CD4-positive, alpha-beta T cell treated with Interleukin-15 for 1 hour (primary cell): ENCODE results near the gene CCDC187.
"Not testable (repeated sequence)": the region's sequence is repeated elsewhere in the genome, so short reads cannot be mapped to it uniquely, and the experiment has no call there.

Experiments
- DNase-seq: peaks from one replicate; pipeline ENCODE4 v3.0.0-alpha.2; 2020

CCDC187 gene

GRCh38 chr9:136326761-136327303 lies 22.9 kb upstream of the CCDC187 start:
- DNase-seq, result no peak

DNA sequence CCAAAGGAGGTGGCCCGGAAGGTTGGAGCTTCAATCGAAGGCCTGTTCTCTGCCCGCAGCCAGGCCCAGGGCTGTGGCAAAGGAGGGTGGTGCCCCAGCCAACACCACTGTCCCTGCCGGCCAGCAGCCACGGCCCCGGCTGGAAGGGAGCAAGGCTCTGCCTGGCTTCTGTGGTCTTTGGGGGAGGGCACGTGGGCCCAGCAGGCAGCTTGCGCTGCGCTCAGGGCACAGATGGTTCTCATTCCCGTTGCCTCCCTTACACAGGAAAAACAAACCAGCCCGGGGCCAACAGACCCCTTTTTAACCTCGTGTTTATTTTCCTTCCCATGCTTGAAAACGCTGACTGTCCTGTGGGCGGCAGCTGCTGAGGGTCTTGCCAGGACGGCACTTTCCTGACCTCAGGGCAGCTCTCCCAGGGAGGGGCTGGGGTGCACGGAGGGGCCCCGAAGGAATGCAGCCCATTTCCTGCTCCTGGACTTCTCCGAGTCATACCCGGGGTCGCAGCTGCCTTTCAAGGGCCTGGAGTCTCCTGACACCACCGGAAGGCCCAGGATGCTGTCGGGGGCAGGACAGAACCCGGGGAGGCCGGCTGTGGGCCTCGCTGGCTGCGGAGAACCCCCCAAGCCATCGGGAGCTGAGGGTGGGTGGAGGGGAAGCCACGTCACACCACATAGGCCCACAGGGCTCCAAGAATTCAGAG lies 22.3 kb upstream of the CCDC187 start:
- no peak for DNase-seq

DNA sequence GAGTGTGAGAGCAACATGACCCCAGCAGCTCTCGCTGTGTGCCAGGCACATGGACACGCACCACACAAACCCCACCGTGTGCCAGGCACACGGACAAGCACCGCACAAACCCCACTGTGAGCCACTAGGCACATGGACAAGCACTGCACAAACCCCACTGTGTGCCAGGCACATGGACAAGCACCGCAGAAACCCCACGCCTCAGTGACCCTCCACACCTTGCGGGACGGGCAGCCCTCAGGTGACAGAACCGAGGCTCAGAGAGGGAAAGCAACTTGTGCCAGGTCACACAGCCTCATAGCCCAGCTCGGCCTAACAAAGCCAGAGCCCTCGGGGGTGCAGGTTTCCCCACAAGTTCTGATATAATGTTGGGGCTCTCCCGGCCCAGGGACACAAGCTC lies 21.5 kb upstream of the CCDC187 start:
- DNase-seq, result no peak

DNA sequence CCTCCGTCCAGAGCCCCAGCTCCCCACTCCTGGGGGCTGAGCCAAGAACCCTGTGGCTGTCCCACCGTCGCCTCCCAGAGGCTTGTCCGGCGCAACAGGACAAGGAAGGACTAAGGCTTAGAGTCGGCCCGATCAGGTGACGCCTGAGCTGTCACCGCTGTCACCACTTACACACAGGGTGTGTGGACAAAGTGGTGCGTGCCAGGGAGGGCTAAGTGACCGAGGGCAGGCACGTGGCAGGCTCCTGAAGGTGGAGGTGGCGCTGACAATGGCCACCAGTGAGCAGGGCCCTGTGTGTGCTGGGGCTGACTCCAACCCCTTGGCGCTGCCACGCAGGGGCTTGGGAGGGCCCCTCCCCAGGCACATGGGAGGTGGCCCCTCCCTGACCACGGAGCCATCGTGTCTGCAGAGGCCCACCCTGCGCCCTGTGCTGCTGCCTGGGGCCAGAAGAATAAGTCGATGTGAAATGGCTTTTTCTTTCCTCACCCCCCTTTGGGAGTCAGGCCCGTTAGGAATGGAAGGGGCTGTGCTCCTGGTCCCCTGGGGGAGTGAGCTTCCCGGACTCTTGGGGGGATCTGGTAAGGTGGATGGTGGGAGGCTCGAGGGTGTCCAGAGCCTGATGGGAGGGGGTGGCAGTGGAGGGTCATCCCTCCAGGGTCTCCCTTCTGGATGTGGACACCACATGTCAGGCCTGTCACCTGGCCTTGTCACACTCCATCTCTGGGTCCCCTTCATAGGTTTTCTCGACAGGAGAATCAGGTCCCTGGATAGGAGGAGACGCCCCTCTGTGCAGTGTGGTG lies 20.8 kb upstream of the CCDC187 start:
- no peak for DNase-seq

- no peak for DNase-seq
These were observed 19.5 kb upstream of the CCDC187 start for GRCh38 chr9:136323371-136323789.

DNA sequence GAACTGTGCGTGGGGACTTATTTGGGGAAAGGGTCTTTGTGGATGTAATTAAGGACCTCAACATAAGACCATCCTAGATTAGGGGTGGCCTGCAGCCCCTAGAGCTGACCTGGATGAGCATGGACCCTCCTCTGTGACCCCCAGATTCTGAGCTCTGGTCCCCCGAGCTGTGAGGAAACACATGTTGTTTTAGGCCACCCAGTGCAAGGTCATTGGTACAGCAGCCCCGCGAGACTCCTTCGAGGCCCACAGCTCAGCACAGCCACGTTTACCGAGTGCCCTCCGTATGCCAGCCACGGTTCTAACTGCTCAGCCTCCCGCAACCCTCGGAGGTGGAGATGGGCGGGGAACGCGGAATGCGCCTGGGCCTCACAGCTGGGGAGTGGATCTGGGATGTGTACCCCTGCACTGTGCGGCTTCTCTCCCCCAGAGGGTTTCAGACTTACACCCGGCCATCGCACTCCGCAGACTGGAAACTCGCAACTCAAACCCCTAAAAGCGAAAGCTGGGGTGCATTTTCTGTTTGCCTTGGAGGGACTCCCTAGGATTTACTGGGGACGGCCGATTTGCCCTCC lies 18.9 kb upstream of the CCDC187 start:
- no peak for DNase-seq

DNA sequence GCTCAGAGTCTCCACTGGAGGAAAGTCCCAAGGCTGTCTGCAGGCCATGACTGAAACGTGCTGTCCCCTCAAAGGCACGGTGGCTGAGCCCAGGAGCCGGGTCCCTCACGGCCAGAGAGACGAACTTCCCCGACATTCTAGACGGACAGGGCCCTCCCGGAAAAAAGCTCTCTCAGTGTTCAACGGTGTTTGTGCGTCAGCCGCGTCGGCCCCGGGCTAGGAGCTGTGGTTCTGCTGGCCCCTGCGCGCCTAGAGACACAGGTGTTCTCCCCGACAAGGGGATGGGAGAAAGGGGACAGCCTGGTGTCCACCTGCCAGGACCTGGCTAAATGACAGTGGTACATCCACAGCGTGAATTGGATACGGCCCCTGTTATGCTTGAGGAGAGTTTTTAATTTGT lies 17.7 kb upstream of the CCDC187 start:
- DNase-seq, result no peak

DNA sequence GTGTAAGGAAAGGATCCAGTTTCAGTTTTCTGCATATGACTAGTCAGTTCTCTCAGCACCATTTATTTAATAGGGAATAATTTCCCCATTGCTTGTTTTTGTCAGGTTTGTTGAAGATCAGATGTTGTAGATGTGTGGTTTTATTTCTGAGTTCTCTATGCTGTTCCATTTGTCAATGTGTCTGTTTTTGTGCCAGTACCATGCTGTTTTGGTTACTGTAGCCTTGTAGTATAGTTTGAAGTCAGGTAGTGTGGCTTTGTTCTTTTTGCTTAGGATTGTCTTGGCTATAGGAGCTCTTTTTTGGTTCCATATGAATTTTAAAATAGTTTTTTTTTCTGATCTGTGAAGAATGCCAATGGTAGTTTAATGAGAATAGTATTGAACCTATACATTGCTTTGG lies 17.1 kb upstream of the CCDC187 start:
- DNase-seq, result not testable (repeated sequence)

DNA sequence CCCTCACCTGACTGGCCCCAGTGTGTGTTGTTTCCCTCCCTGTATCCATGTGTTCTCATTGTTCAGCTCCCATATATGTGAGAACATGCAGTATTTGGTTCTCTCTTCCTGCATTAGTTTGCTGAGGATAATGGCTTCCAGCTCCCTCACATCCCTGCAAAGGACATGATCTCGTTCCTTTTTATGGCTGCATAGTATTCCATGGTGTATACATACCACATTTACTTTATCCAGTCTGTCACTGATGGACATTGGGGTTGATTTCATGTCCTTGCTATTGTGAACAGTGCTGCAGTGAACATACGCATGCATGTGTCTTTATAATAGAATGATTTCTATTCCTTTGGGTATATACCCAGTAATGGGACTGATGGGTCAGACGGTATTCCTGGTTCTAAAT lies 16.1 kb upstream of the CCDC187 start:
- DNase-seq, result not testable (repeated sequence)

- DNase-seq, result not testable (repeated sequence)
These were observed 15.3 kb upstream of the CCDC187 start for GRCh38 chr9:136319244-136319643.

- no peak for DNase-seq
These were observed 14.9 kb upstream of the CCDC187 start for GRCh38 chr9:136318776-136319241.

DNA sequence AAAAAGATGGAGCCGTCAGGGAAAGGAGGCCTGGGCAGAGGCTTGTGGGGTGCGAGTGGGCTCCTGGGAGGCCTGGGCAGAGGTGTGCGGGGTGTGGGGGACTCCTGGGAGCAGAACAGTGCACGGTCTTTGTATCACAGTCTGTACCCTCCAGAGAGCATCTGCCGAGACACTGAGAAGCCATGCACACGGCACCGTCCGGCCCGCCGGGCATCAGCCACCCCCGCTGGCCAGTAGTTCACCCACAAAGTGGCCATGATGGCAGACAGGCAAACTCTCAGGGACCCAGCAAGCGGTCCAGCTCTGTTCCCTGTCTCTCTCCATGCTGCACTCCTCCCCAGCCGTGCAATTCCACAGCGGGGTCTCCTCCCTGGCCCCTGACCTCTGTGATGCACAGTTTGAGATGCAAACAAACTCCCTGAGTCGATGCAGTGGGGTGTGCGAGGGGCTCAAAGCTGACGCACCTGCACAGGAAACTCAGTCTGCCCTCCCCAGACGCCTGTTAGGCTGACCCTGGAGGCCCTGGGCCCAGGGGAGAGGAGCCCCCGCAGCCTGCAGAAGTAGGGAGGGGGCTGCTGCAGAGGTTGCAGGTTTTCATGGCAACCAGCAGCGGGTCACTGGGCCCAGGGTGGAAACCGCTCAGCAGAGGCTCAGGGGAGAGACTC lies 14.3 kb upstream of the CCDC187 start:
- no peak for DNase-seq

DNA sequence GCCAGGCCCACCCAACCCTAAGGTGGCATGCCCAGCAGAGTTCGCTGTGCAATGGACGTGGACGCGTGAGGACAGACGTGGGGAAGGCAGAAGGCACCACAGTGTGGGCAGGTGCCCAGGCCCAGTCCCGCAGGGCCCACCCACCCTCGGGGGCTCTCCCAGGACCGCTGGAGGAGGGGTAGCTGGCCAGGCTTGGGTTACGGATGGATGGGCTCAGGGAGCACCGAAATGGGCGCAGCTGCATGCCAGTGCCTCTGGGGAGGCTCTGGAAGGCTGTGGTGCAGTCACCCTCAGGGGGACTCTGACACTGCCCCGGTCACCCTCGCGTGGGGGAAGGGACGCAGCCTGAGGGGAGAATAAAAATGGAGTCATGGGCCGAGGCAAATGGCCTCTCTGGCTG lies 13.8 kb upstream of the CCDC187 start:
- no peak for DNase-seq

GRCh38 chr9:136316896-136317676 lies 13.2 kb upstream of the CCDC187 start:
- DNase-seq, result no peak

GRCh38 chr9:136316271-136316751 lies 12.4 kb upstream of the CCDC187 start:
- DNase-seq, result peak; percentile 69

- DNase-seq, result no peak
These were observed 11.1 kb upstream of the CCDC187 start for GRCh38 chr9:136314944-136315343.

GRCh38 chr9:136314056-136314416 lies 10.1 kb upstream of the CCDC187 start:
- DNase-seq, result no peak

DNA sequence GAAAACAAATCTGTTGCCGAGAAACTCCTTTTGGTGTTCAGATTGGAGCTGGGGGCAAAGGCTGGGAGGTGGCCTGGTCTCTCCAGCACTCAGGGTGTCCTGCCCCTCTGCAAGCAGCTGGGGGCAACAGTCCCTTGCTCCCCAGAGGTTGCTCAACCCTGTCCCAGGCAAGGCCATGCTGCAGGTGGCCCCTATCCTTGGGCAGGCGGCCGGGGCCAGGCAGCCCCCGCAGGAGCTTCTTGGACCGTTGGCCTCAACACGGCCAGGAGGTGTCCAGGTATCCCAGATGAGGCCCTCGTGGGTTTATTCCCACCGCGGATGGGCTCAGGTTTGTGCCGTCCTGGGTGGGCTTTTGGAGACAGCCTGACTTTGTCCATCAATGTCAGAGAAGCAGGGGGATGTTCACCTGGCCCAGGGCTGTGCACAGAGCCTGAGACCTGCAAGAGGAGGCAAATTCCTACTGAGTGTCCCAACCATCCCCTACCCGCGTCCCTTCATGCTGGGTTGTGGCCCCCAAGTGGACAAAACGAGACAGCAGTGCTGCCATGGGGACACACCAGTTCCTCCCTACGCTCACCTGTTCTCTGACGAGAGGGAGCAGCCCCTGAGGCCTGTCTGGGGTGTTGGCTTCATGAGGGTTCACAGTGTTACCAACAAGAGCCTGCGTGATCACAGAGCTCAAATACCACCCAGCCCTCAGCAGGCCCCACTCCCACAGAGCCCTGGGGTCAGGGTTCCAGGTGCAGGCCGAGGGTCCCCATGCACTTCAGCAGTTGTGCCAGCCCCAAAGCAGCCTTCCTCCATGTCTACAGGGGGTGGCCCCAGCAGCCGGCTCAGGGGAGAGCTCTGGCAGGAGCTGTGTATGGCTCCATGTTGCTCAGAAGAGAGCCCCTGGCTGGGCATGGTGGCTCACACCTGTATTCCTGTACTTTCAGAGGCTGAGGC lies 9.5 kb upstream of the CCDC187 start:
- no peak for DNase-seq

DNA sequence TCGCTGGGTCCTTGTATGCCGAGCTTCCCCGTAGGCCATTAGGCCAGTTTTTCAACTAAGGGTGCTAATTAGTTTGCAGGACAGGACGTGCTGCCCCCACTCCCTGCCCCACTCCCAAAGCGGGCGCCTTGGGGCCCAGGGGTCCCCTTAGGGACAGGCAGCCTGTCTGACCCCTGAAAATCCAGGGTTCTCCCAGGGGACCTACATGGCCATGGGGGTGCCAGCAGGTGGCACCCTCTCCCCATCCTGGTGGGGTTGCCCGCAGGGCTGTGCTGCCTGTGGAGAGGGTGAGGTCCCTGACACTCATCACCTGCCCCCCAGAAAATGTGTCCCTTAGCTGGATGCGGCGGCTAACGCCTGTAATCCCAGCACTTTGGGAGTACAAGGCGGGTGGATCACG lies 8.5 kb upstream of the CCDC187 start:
- peak; percentile 39 for DNase-seq

- no peak for DNase-seq
These were observed 8.1 kb upstream of the CCDC187 start for GRCh38 chr9:136312009-136312375.
